GM12878 (cell line): Measurements from ENCODE around the gene SPATA20. TPM values are rescaled to one million over a fixed set of nuclear protein-coding genes. Genes with fewer than 3 reads are reported as not detected.

Source experiments
- ATAC-seq: fragments of 200-7000 bp; cut with Tn5 transposase; 3 replicates; pipeline ENCODE4 v1.9.1; 2020; ENCODE audit warnings: mild to moderate bottlenecking, moderate library complexity
- BruUV-seq: library from RNA; stranded (reverse); fragments of 400-500 nt; replicated peaks from 2 replicates; lab custom pipeline; 2021; lab: Mats Ljungman, UMichigan
- CTCF ChIA-PET: fragments of 300-600 bp; sonication (Branson Sonifier 250); formaldehyde crosslinking; extraction: SDS; loops from one replicate; lab custom pipeline; 2021; ENCODE audit warnings: inconsistent platforms; lab: Yijun Ruan, JAX
- POLR2A ChIA-PET: fragments of 350-600 bp; formaldehyde crosslinking; extraction: SDS; loops from one replicate; lab custom pipeline; 2021; ENCODE audit warnings: inconsistent platforms; lab: Charles Lee
- RAD21 ChIA-PET: fragments of 300-600 bp; sonication (Branson Sonifier 250); formaldehyde crosslinking; loops from one replicate; lab custom pipeline; 2023; ENCODE audit warnings: antibody characterized with exemption; ENCODE audit not compliant: unreplicated experiment; lab: Charles Lee
- SMC1A ChIA-PET: fragments of 300-600 bp; sonication (Branson Sonifier 250); formaldehyde crosslinking; loops from one replicate; lab custom pipeline; 2023; ENCODE audit not compliant: unreplicated experiment, uncharacterized antibody; lab: Charles Lee
- DNase-seq: peaks from one replicate; pipeline ENCODE4 v3.0.0-alpha.2; 2011; ENCODE audit warnings: low read depth, low spot score
- FAIRE-seq: peaks from 3 replicates; lab custom pipeline; 2011; peaks lifted over from hg19 to GRCh38; lab: Jason Lieb, UNC
- H2AFZ ChIP-seq: 2 replicates; pipeline ENCODE4 v1.6.0; 2011; ENCODE audit warnings: low read depth, low read length, control low read depth; ENCODE audit not compliant: control insufficient read depth
- H3K27ac ChIP-seq: 2 replicates; pipeline ENCODE4 v1.5.1; 2011; ENCODE audit warnings: control low read depth; ENCODE audit not compliant: control insufficient read depth, insufficient read depth
- H3K27me3 ChIP-seq, 2 experiments: replicated peaks in 1 of 2; 2 replicates each; pipeline versions ENCODE4 v1.6.0 to v1.6.1; 2011; ENCODE audit warnings: low read length in 1 of 2; ENCODE audit not compliant: control insufficient read depth in 2 of 2, insufficient read depth in 2 of 2
- H3K36me3 ChIP-seq, 2 experiments: 2 replicates each; pipeline ENCODE4 v1.5.1; 2011; ENCODE audit warnings: low read length in 1 of 2; ENCODE audit not compliant: control insufficient read depth in 2 of 2, insufficient read depth in 2 of 2
- H3K4me1 ChIP-seq: 2 replicates; pipeline ENCODE4 v1.6.1; 2011; ENCODE audit warnings: mild to moderate bottlenecking, low read length, moderate library complexity, mixed read lengths; ENCODE audit not compliant: control insufficient read depth, insufficient read depth
- H3K4me2 ChIP-seq: 2 replicates; pipeline ENCODE4 v1.6.0; 2011; ENCODE audit warnings: control low read depth; ENCODE audit not compliant: control insufficient read depth, insufficient read depth
- H3K4me3 ChIP-seq: fragments of 200-600 bp; sonication (generic); 2 replicates; pipeline ENCODE4 v1.5.1; 2016
- H3K79me2 ChIP-seq: 2 replicates; pipeline ENCODE4 v1.6.0; 2011; ENCODE audit warnings: low read length; ENCODE audit not compliant: control insufficient read depth, insufficient read depth
- H3K9ac ChIP-seq: 2 replicates; pipeline ENCODE4 v1.8.0; 2011; ENCODE audit warnings: low read length, control low read depth, mixed read lengths; ENCODE audit not compliant: control insufficient read depth, insufficient read depth
- H3K9me3 ChIP-seq: replicated peaks from 3 replicates; pipeline ENCODE4 v1.5.1; 2011; ENCODE audit warnings: mild to moderate bottlenecking, low read length; ENCODE audit not compliant: control insufficient read depth, insufficient read depth
- H4K20me1 ChIP-seq: 2 replicates; pipeline ENCODE4 v1.6.0; 2011; ENCODE audit not compliant: control insufficient read depth, insufficient read depth
- ATF7 ChIP-seq: fragments of 450-650 bp; IDR thresholded peaks from 2 replicates; pipeline ENCODE4 v1.6.1; 2016; ENCODE audit warnings: low read depth, mild to moderate bottlenecking
- CHD4 ChIP-seq: fragments of 200-600 bp; sonication (generic); IDR thresholded peaks from 2 replicates; pipeline ENCODE4 v1.6.1; 2016; ENCODE audit warnings: mild to moderate bottlenecking
- IKZF2 ChIP-seq, 2 experiments: fragments of 450-650 bp; IDR thresholded peaks; 2 replicates each; pipeline ENCODE4 v1.6.1; 2017; ENCODE audit warnings: mild to moderate bottlenecking in 2 of 2, moderate library complexity in 2 of 2
- JUND ChIP-seq: IDR thresholded peaks from 2 replicates; pipeline ENCODE4 v1.6.1; 2012; ENCODE audit warnings: low read depth, mild to moderate bottlenecking, low read length, improper control_type of control experiment, moderate library complexity
- NBN ChIP-seq: fragments of 450-650 bp; IDR thresholded peaks from 2 replicates; pipeline ENCODE4 v1.6.1; 2016
- NR2F1 ChIP-seq: fragments of 450-650 bp; conservative IDR thresholded peaks from 2 replicates; pipeline ENCODE4 v1.6.1; 2017; ENCODE audit warnings: mild to moderate bottlenecking
- POLR2A ChIP-seq: IDR thresholded peaks from 2 replicates; pipeline ENCODE4 v1.6.1; 2011; ENCODE audit warnings: low read depth, mild to moderate bottlenecking, low read length
- RUNX3 ChIP-seq: IDR thresholded peaks from 2 replicates; pipeline ENCODE4 v1.6.1; 2012; ENCODE audit warnings: low read length, inconsistent platforms
- SIX5 ChIP-seq: IDR thresholded peaks from 2 replicates; pipeline ENCODE4 v1.6.1; 2011; ENCODE audit warnings: mild to moderate bottlenecking, low read depth, low read length, moderate library complexity; ENCODE audit not compliant: severe bottlenecking
- ZNF217 ChIP-seq: fragments of 450-650 bp; IDR thresholded peaks from 2 replicates; pipeline ENCODE4 v1.6.1; 2017; ENCODE audit warnings: antibody characterized with exemption, mild to moderate bottlenecking
- WGBS: methylation state at CpG from one replicate; pipeline ENCODE4 v1.1.6; 2016; ENCODE audit warnings: low lambda C conversion rate; ENCODE audit not compliant: insufficient replicate concordance, insufficient coverage; ENCODE audit errors: missing lambda C conversion rate; 5-methylcytosine and 5-hydroxymethylcytosine counted together
- in situ Hi-C: fragments of 300-500 bp; cut with MboI; formaldehyde crosslinking; loops from 9 replicates; pipeline ENCODE4 v1.14.3; 2018; ENCODE audit warnings: mixed read lengths
- intact Hi-C: fragments of 100-400 bp; cut with micrococcal nuclease; formaldehyde crosslinking; loops from one replicate; pipeline ENCODE4 v1.14.2; 2022; ENCODE audit not compliant: unreplicated experiment
- polyA plus RNA-seq, 11 experiments: library from polyadenylated mRNA; depleted of rRNA in 4 of 11; unstranded in 6 of 11; stranded (reverse) in 5 of 11; fragments of >200 nt; fragmentation: Nextera tagmentation in 4 of 11; fragmentation: Illumina TruSeq in 1 of 11; extraction: Ambion mirVana in 4 of 11; extraction: Trizol in 1 of 11; gene quantifications; 1 replicate in 1 of 11; 2 replicates in 10 of 11; pipeline versions ENCODE4 v1.2.1 to v1.2.3, GENCODE V29; 2011 to 2016; ENCODE audit warnings: inconsistent platforms in 2 of 11, missing spikeins in 2 of 11, low read depth in 1 of 11
- total RNA-seq, 4 experiments: library from RNA; depleted of rRNA in 3 of 4; stranded (reverse); fragments of >200 nt in 3 of 4; fragmentation: Illumina TruSeq in 1 of 4; extraction: Trizol in 1 of 4; gene quantifications; 2 replicates each; pipeline versions ENCODE4 v1.2.1 to v1.2.3, GENCODE V29; 2013 to 2021
- TF ChIP-seq, protein P1 (sequence below): IDR thresholded peaks from 2 replicates; pipeline ENCODE4 v1.6.1; 2011; ENCODE audit warnings: low read depth, low read length, improper control_type of control experiment, borderline replicate concordance

Gene SPATA20
- total and polyA plus RNA-seq, 10 of the 15 experiments (the other 5 are each of a cell fraction or from before 2014, with no cell fraction given) = 2.1 to 69.8 (median 26.6) TPM

GRCh38 chr17:50596191-50597037, 49.4 kb downstream of the SPATA20 start:
- Histone ChIP-seq H3K9me3 (no peaks in the 10 kb centered on the region), H2AFZ (no peak overlapping the region), H3K4me2 (no peak overlapping the region), H3K9ac (no peak overlapping the region), H3K27me3 (no peaks in the 10 kb centered on the region), H3K4me3 (no peak overlapping the region), H4K20me1 (no peaks in the 10 kb centered on the region), H3K4me1 (no peaks in the 10 kb centered on the region), H3K79me2 (no peaks in the 10 kb centered on the region), H3K27ac (no peak overlapping the region), H3K36me3 (no peaks in the 10 kb centered on the region)
- FAIRE-seq = no peak
- RAD21 ChIA-PET = no interaction called here
- WGBS = 56% methylated on average over 34 of the region's 34 CpGs
- POLR2A ChIA-PET = interaction anchor here (0.6 kb wide), 1 partner anchor 261 kb away, joined by 6 read pairs; no protein-coding TSS in a partner anchor
- in situ Hi-C loops (no loop called here), intact Hi-C loops (no loop called here)
- SMC1A ChIA-PET = no interaction called here
- no peak for ATAC-seq
- TF ChIP-seq, protein P1, sequence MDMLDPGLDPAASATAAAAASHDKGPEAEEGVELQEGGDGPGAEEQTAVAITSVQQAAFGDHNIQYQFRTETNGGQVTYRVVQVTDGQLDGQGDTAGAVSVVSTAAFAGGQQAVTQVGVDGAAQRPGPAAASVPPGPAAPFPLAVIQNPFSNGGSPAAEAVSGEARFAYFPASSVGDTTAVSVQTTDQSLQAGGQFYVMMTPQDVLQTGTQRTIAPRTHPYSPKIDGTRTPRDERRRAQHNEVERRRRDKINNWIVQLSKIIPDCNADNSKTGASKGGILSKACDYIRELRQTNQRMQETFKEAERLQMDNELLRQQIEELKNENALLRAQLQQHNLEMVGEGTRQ = no peak
- TF ChIP-seq NBN = no peak
- no peak for TF ChIP-seq ZNF217
- no peak for TF ChIP-seq IKZF2 (IDR thresholded peaks at IDR 0.05)
- TF ChIP-seq JUND = no peak
- TF ChIP-seq CHD4 = no peak
- TF ChIP-seq ATF7 = no peak
- no peak for TF ChIP-seq NR2F1
- TF ChIP-seq RUNX3 = no peak
- TF ChIP-seq SIX5 = no peak
- TF ChIP-seq POLR2A = no peak
- BruUV-seq = no TSS peak
- CTCF ChIA-PET = no interaction called here
- no peak for DNase-seq
